H1 (cell line): ENCODE data around the gene SLC6A3. TPM values are rescaled to one million over a fixed set of nuclear protein-coding genes. Genes with fewer than 3 reads are reported as not detected.

ENCODE experiments used
- CTCF ChIA-PET: fragments of 300-600 bp; sonication (Branson Sonifier 250); formaldehyde crosslinking; loops from one replicate; lab custom pipeline; 2021; ENCODE audit not compliant: partially characterized antibody; lab: Charles Lee
- POLR2A ChIA-PET: fragments of 300-600 bp; sonication (Branson Sonifier 250); formaldehyde crosslinking; loops from one replicate; lab custom pipeline; 2021; ENCODE audit warnings: inconsistent platforms; ENCODE audit not compliant: partially characterized antibody; lab: Charles Lee
- DNase-seq, 2 experiments: peaks; one replicate each; pipeline versions ENCODE4 v3.0.0 to v3.0.0-alpha.2; 2010 to 2022; ENCODE audit warnings: low spot score in 2 of 2, low read depth in 1 of 2, mixed read lengths in 1 of 2
- FAIRE-seq: peaks from 2 replicates; lab custom pipeline; 2011; peaks lifted over from hg19 to GRCh38; lab: Jason Lieb, UNC
- H2AFZ ChIP-seq: 2 replicates; pipeline ENCODE4 v1.8.1; 2012; ENCODE audit warnings: low read length, inconsistent platforms
- H2AK5ac ChIP-seq: 2 replicates; pipeline ENCODE4 v1.6.1; 2013; ENCODE audit warnings: low read depth, low read length
- H2BK120ac ChIP-seq: replicated peaks from 2 replicates; pipeline ENCODE3; 2013; ENCODE audit warnings: low read depth, low read length, inconsistent platforms
- H2BK12ac ChIP-seq: 2 replicates; pipeline ENCODE4 v1.6.1; 2013; ENCODE audit warnings: low read depth, low read length
- H2BK15ac ChIP-seq: 2 replicates; pipeline ENCODE4 v1.6.1; 2013; ENCODE audit warnings: low read length
- H2BK20ac ChIP-seq: 2 replicates; pipeline ENCODE4 v1.6.1; 2013; ENCODE audit warnings: low read length
- H2BK5ac ChIP-seq: 2 replicates; pipeline ENCODE4 v1.6.1; 2013; ENCODE audit warnings: low read depth, low read length
- H3K14ac ChIP-seq: 2 replicates; pipeline ENCODE4 v1.6.1; 2013; ENCODE audit warnings: inconsistent platforms; ENCODE audit not compliant: insufficient read length
- H3K18ac ChIP-seq: 2 replicates; pipeline ENCODE4 v1.6.1; 2013; ENCODE audit warnings: low read length; ENCODE audit errors: extremely low read depth
- H3K23ac ChIP-seq: 2 replicates; pipeline ENCODE4 v1.6.1; 2013; ENCODE audit warnings: inconsistent platforms; ENCODE audit not compliant: insufficient read length
- H3K23me2 ChIP-seq: 2 replicates; pipeline ENCODE4 v1.6.1; 2013; ENCODE audit warnings: low read depth, low read length
- H3K27ac ChIP-seq: 2 replicates; pipeline ENCODE4 v1.6.1; 2011; ENCODE audit warnings: low read depth, low read length, inconsistent platforms
- H3K27me3 ChIP-seq, 4 experiments: replicated peaks in 1 of 4; 1 replicate in 1 of 4; 2 replicates in 3 of 4; pipeline versions ENCODE4 v1.6.1 to v1.8.1; 2011 to 2013; ENCODE audit warnings: low read length in 3 of 4, mild to moderate bottlenecking in 3 of 4, inconsistent platforms in 2 of 4, mixed read lengths in 2 of 4, moderate library complexity in 1 of 4; ENCODE audit not compliant: control insufficient read depth in 3 of 4, insufficient read depth in 3 of 4; ENCODE audit errors: extremely low read depth in 1 of 4
- H3K36me3 ChIP-seq, 4 experiments: 2 replicates each; pipeline versions ENCODE4 v1.6.1 to v1.8.1; 2011 to 2013; ENCODE audit warnings: mild to moderate bottlenecking in 4 of 4, low read length in 3 of 4, moderate library complexity in 2 of 4, control low read depth in 1 of 4, inconsistent platforms in 1 of 4; ENCODE audit not compliant: insufficient read depth in 4 of 4, control insufficient read depth in 2 of 4
- H3K4ac ChIP-seq: replicated peaks from 2 replicates; pipeline ENCODE3; 2013; ENCODE audit warnings: low read length, low read depth, mixed read lengths, inconsistent platforms; ENCODE audit not compliant: insufficient read length
- H3K4me1 ChIP-seq, 4 experiments: replicated peaks in 1 of 4; 1 replicate in 1 of 4; 2 replicates in 3 of 4; pipeline versions ENCODE4 v1.6.1 to v1.8.1; 2011 to 2013; ENCODE audit warnings: low read length in 3 of 4, inconsistent platforms in 2 of 4, mixed read lengths in 1 of 4; ENCODE audit not compliant: insufficient read depth in 4 of 4, control insufficient read depth in 3 of 4
- H3K4me2 ChIP-seq, 2 experiments: 2 replicates each; pipeline versions ENCODE4 v1.6.1 to v1.8.1; 2011 to 2013; ENCODE audit warnings: low read depth in 2 of 2, low read length in 2 of 2, control low read depth in 1 of 2, inconsistent platforms in 1 of 2, mild to moderate bottlenecking in 1 of 2; ENCODE audit not compliant: insufficient read depth in 1 of 2
- H3K4me3 ChIP-seq, 4 experiments: fragments of 200-600, 300-600 bp in 1 of 4; sonication (generic), shearing (Covaris generic), sonication (Bioruptor Twin) in 1 of 4; 2 replicates each; pipeline versions ENCODE4 v1.5.1 to v1.8.1; 2011 to 2016; ENCODE audit warnings: low read length in 4 of 4, low read depth in 3 of 4, control low read depth in 2 of 4, inconsistent platforms in 2 of 4, mild to moderate bottlenecking in 2 of 4, mixed read lengths in 1 of 4, moderate library complexity in 1 of 4; ENCODE audit not compliant: insufficient read depth in 2 of 4; ENCODE audit errors: extremely low read depth in 1 of 4
- H3K56ac ChIP-seq: replicated peaks from 2 replicates; pipeline ENCODE3; 2013; ENCODE audit warnings: low read depth, mild to moderate bottlenecking, mixed read lengths, low read length, inconsistent platforms; ENCODE audit not compliant: insufficient read length
- H3K79me1 ChIP-seq: 2 replicates; pipeline ENCODE4 v1.6.1; 2013; ENCODE audit warnings: low read depth, low read length, control low read depth
- H3K79me2 ChIP-seq, 2 experiments: 2 replicates each; pipeline versions ENCODE4 v1.6.1 to v1.8.1; 2012 to 2013; ENCODE audit warnings: low read length in 2 of 2, mild to moderate bottlenecking in 2 of 2, inconsistent platforms in 1 of 2; ENCODE audit not compliant: insufficient read depth in 2 of 2, control insufficient read depth in 1 of 2
- H3K9ac ChIP-seq, 4 experiments: replicated peaks in 1 of 4; 1 replicate in 1 of 4; 2 replicates in 3 of 4; pipeline versions ENCODE4 v1.6.1 to v1.8.1; 2011 to 2013; ENCODE audit warnings: low read depth in 3 of 4, low read length in 3 of 4, control low read depth in 2 of 4, mild to moderate bottlenecking in 2 of 4, moderate library complexity in 2 of 4, inconsistent platforms in 1 of 4; ENCODE audit errors: extremely low read depth in 1 of 4
- H3K9me3 ChIP-seq, 2 experiments: 2 replicates each; pipeline versions ENCODE4 v1.6.1 to v1.8.1; 2012 to 2013; ENCODE audit warnings: mild to moderate bottlenecking in 2 of 2, moderate library complexity in 2 of 2, control low read depth in 1 of 2, inconsistent platforms in 1 of 2, low read depth in 1 of 2, low read length in 1 of 2, mixed read lengths in 1 of 2; ENCODE audit not compliant: insufficient read depth in 2 of 2
- H4K20me1 ChIP-seq, 2 experiments: replicated peaks in 1 of 2; 2 replicates each; pipeline versions ENCODE3 to v1.8.1; 2011 to 2013; ENCODE audit warnings: inconsistent platforms in 2 of 2, low read length in 2 of 2, mild to moderate bottlenecking in 1 of 2; ENCODE audit not compliant: insufficient read depth in 2 of 2, control insufficient read depth in 1 of 2
- H4K5ac ChIP-seq: 2 replicates; pipeline ENCODE4 v1.6.1; 2013; ENCODE audit warnings: low read length, low read depth, mixed read lengths, inconsistent platforms; ENCODE audit not compliant: insufficient read length
- H4K8ac ChIP-seq: 2 replicates; pipeline ENCODE4 v1.8.0; 2013; ENCODE audit warnings: mild to moderate bottlenecking, moderate library complexity, low read length, inconsistent platforms; ENCODE audit not compliant: insufficient read depth; ENCODE audit errors: extremely low read depth
- H4K91ac ChIP-seq: replicated peaks from 2 replicates; pipeline ENCODE3; 2013; ENCODE audit warnings: low read length, mixed read lengths, inconsistent platforms; ENCODE audit not compliant: insufficient read length
- BACH1 ChIP-seq: IDR thresholded peaks from 2 replicates; pipeline ENCODE4 v1.6.1; 2012; ENCODE audit warnings: low read length, improper control_type of control experiment
- BCL11A ChIP-seq, 2 experiments: IDR thresholded peaks; one replicate each; pipeline ENCODE4 v1.6.1; 2011; ENCODE audit warnings: low read depth in 2 of 2, low read length in 2 of 2, mild to moderate bottlenecking in 2 of 2
- GABPA ChIP-seq: IDR thresholded peaks from 2 replicates; pipeline ENCODE4 v1.6.1; 2011; ENCODE audit warnings: mild to moderate bottlenecking, low read length, moderate library complexity, borderline replicate concordance; ENCODE audit not compliant: insufficient read depth
- HDAC2 ChIP-seq, 2 experiments: fragments of 300-600 bp in 1 of 2; sonication (generic) in 1 of 2; IDR thresholded peaks; 2 replicates each; pipeline ENCODE4 v1.6.1; 2011 to 2012; ENCODE audit warnings: low read depth in 2 of 2, low read length in 2 of 2, mild to moderate bottlenecking in 2 of 2, moderate library complexity in 2 of 2, borderline replicate concordance in 1 of 2, inconsistent platforms in 1 of 2
- KDM1A ChIP-seq: fragments of 200-600, 300-600 bp; sonication (generic); IDR thresholded peaks from 2 replicates; pipeline ENCODE4 v1.7.1; 2016; ENCODE audit warnings: mild to moderate bottlenecking, low read length, borderline replicate concordance
- KDM5A ChIP-seq: fragments of 200-600 bp; IDR thresholded peaks from 2 replicates; pipeline ENCODE4 v1.7.1; 2012; ENCODE audit warnings: mild to moderate bottlenecking, low read length, inconsistent platforms, mixed read lengths
- NANOG ChIP-seq: IDR thresholded peaks from 2 replicates; pipeline ENCODE4 v1.6.1; 2011; ENCODE audit warnings: low read length, low read depth, mild to moderate bottlenecking, inconsistent platforms; ENCODE audit not compliant: insufficient read depth, poor library complexity, severe bottlenecking
- RBBP5 ChIP-seq: IDR thresholded peaks from 2 replicates; pipeline ENCODE4 v1.7.1; 2012; ENCODE audit warnings: low read depth, mild to moderate bottlenecking, inconsistent platforms, low read length, moderate library complexity, borderline replicate concordance
- TAF1 ChIP-seq: IDR thresholded peaks from 2 replicates; pipeline ENCODE4 v1.6.1; 2011; ENCODE audit warnings: mild to moderate bottlenecking, low read depth, low read length
- WGBS, 2 experiments: shearing (Covaris generic) in 1 of 2; methylation state at CpG; one replicate each; pipeline versions ENCODE4 v1.1.6 to v1.1.7; 2013 to 2015; ENCODE audit warnings: low lambda C conversion rate in 2 of 2, mixed read lengths in 2 of 2, inconsistent platforms in 1 of 2, low coverage in 1 of 2, missing lambda C conversion rate in 1 of 2; ENCODE audit not compliant: insufficient replicate concordance in 2 of 2, insufficient coverage in 1 of 2, insufficient read length in 1 of 2; ENCODE audit errors: extremely low coverage in 1 of 2, missing lambda C conversion rate in 1 of 2; 5-methylcytosine and 5-hydroxymethylcytosine counted together
- polyA plus RNA-seq, 7 experiments: library from polyadenylated mRNA; depleted of rRNA in 3 of 7; stranded (reverse) in 5 of 7; unstranded in 2 of 7; fragments of >200 nt in 5 of 7; fragments of 200-250 nt in 2 of 7; gene quantifications; 1 replicate in 5 of 7; 2 replicates in 1 of 7; 4 replicates in 1 of 7; pipeline versions ENCODE4 v1.2.1 to v1.2.3, GENCODE V29; 2011 to 2013; ENCODE audit warnings: missing spikeins in 2 of 7, mixed read lengths in 2 of 7
- total RNA-seq: library from RNA; stranded (reverse); fragmentation: NEBNext Ultra II Directional; extraction: Animal tissue kit (Norgen Biotek cat#: 25700); gene quantifications from 2 replicates; pipeline ENCODE4 v1.2.1, GENCODE V29; 2021

The SLC6A3 gene
- total and polyA plus RNA-seq, 2 of the 8 experiments (the other 6 are each of a cell fraction or from before 2014, with no cell fraction given) = 0.48 to 0.91 TPM

DNA sequence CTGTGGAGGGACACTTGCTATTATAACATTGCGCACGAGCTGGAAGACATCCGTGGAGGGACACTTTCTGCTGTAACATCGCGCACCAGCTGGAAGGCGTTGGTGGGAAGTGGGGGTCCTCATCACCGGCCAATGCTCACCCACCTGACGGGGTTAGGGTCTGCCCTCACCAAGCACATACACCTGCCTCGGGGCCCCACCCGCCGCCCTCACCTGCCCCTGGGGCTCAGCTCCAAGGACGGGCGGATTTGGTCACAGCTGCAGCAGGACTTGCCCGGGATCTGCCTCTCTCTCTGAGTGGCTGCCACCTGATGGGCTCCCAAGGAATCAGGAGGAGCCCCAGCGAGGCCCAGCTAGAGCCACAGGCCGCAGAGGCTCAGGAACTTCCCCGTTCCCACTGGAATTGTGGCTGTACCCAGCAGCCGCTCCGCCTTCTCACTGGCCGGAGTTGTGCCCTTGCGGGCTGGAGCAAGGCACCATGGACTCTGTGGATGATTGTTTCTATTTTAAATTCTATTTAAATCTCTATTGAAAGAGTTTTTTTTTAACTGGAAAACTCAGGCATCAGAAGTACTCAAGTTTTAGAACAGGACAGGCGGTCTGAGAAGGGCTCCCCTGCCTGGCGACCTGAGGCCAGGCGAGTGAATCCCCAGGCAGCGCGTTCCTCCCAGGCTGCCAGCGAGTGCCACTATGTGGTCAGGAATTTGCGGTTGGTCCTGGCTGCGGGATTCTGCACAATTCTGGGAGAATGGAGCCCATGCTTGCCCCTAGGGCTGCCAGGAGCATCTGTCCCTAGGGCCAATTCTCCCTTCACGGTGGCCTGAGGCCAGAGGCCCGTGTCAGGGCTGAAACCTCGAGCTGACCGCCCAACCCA is 38.9 kb upstream of the SLC6A3 start:
- Histone ChIP-seq H2BK120ac (no peak overlapping the region), H2AK5ac (no peak overlapping the region), H3K4me3 (no peak overlapping the region), H3K9ac (no peak overlapping the region; a peak in 2 of 7 replicates), H3K27ac (no peak overlapping the region), H3K18ac (no peak overlapping the region), H4K5ac (no peak overlapping the region), H3K4me1 (peaks cover 0 to 4% (median under 1%) of the 10 kb centered on the region in 4 experiments; a peak in 2 of 7 replicates), H2BK15ac (no peak overlapping the region), H4K91ac (no peak overlapping the region), H3K79me1 (peaks cover 10% of the 10 kb centered on the region; the same call in 1 of the 2 replicates), H3K14ac (no peak overlapping the region), H2AFZ (no peak overlapping the region), H3K23me2 (no peaks in the 10 kb centered on the region), H3K36me3 (peaks cover 31 to 54% (median 50%) of the 10 kb centered on the region in 4 experiments), H3K56ac (no peak overlapping the region), H4K20me1 (peaks cover 14 to 20% of the 10 kb centered on the region in 2 experiments), H3K79me2 (no peaks in the 10 kb centered on the region; a peak in 1 of 4 replicates), H2BK12ac (no peak overlapping the region), H3K23ac (no peak overlapping the region), H3K9me3 (no peaks in the 10 kb centered on the region), H3K4ac (no peak overlapping the region), H4K8ac (no peak overlapping the region), H3K27me3 (no peaks in the 10 kb centered on the region), H2BK20ac (no peak overlapping the region), H2BK5ac (no peak overlapping the region), H3K4me2 (no peak overlapping the region)
- WGBS, 2 experiments = 90% methylated on average over 32 of the region's 33 CpGs; no CpG with 5 or more reads in 1 of the 2 experiments
- ChIA-PET POLR2A (interaction anchor here (1.2 to 1.6 kb wide), 3 partner anchors 8 to 29 kb away, joined by 3 to 4 read pairs (median 4); no protein-coding TSS in a partner anchor), CTCF (interaction anchor here (0.6 to 7.7 kb wide), 10 partner anchors 8 to 160 kb away, joined by 3 to 47 read pairs (median 6); no protein-coding TSS in a partner anchor)
- TF ChIP-seq KDM1A (no peak), KDM5A (no peak), BACH1 (no peak), NANOG (no peak), RBBP5 (no peak), GABPA (no peak), HDAC2 (IDR thresholded peaks at IDR 0.05; ENCODE audit: borderline replicate concordance in 1 of 2, low read depth in 2 of 2, low read length in 2 of 2) (no peak), TAF1 (no peak), BCL11A (IDR thresholded peaks at IDR 0.05; ENCODE audit: low read depth in 2 of 2, low read length in 2 of 2) (no peak)
- DNase-seq (no peak), FAIRE-seq (no peak)
